SK-N-SH (cell line): Measurements from ENCODE around the gene ANKS6. TPM values are rescaled to one million over a fixed set of nuclear protein-coding genes. Genes with fewer than 3 reads are reported as not detected.
A peak's percentile ranks its signal among the peaks of the same experiment; 100 is the strongest.

ENCODE experiments used
- CTCF ChIA-PET: fragments of 300-600, 350-600 bp; formaldehyde crosslinking; extraction: SDS; loops from one replicate; lab custom pipeline; 2021; lab: Yijun Ruan, JAX
- POLR2A ChIA-PET: fragments of 350-600 bp; sonication (Branson Sonifier 250); formaldehyde crosslinking; extraction: SDS; loops from one replicate; lab custom pipeline; 2020; ENCODE audit warnings: antibody characterized with exemption, inconsistent platforms; lab: Yijun Ruan, JAX
- DNase-seq: peaks from one replicate; pipeline ENCODE4 v3.0.0; 2012
- H2AFZ ChIP-seq: fragments of 200-600 bp; sonication (generic); 2 replicates; pipeline ENCODE4 v1.8.1; 2016; ENCODE audit warnings: antibody characterized with exemption, mild to moderate bottlenecking, low read depth
- H3F3A ChIP-seq: fragments of 200-600 bp; sonication (generic); replicated peaks from 2 replicates; pipeline ENCODE3; 2016; ENCODE audit warnings: antibody characterized with exemption, mild to moderate bottlenecking; ENCODE audit not compliant: insufficient read depth
- H3K27ac ChIP-seq, 2 experiments: fragments of 200-500 bp in 1 of 2; fragments of 200-600 bp in 1 of 2; sonication (Bioruptor generic) in 1 of 2; sonication (generic), shearing (Covaris generic) in 1 of 2; 2 replicates each; pipeline versions ENCODE4 v1.5.1 to v1.6.1; 2014 to 2016; ENCODE audit warnings: low read depth in 2 of 2, inconsistent platforms in 1 of 2, low read length in 1 of 2, mild to moderate bottlenecking in 1 of 2, mixed read lengths in 1 of 2
- H3K27me3 ChIP-seq: fragments of 200-600 bp; sonication (generic), shearing (Covaris generic); 2 replicates; pipeline ENCODE4 v1.6.1; 2016; ENCODE audit warnings: mixed run types; ENCODE audit not compliant: insufficient read depth
- H3K36me3 ChIP-seq, 2 experiments: fragments of 200-500 bp in 1 of 2; fragments of 200-600 bp in 1 of 2; sonication (Bioruptor generic) in 1 of 2; sonication (generic) in 1 of 2; replicated peaks in 1 of 2; 2 replicates each; pipeline versions ENCODE3 to v1.5.1; 2014 to 2016; ENCODE audit warnings: low read length in 1 of 2, mild to moderate bottlenecking in 1 of 2; ENCODE audit not compliant: insufficient read depth in 2 of 2, control insufficient read depth in 1 of 2
- H3K4me1 ChIP-seq, 2 experiments: fragments of 200-500 bp in 1 of 2; fragments of 200-600 bp in 1 of 2; sonication (Bioruptor generic) in 1 of 2; sonication (generic), shearing (Covaris generic) in 1 of 2; 2 replicates each; pipeline versions ENCODE4 v1.5.1 to v1.6.1; 2014 to 2016; ENCODE audit warnings: low read depth in 1 of 2, low read length in 1 of 2, mixed run types in 1 of 2; ENCODE audit not compliant: insufficient read depth in 2 of 2, control insufficient read depth in 1 of 2
- H3K4me2 ChIP-seq: fragments of 200-600 bp; sonication (generic), shearing (Covaris generic); 2 replicates; pipeline ENCODE4 v1.6.1; 2017; ENCODE audit warnings: mixed run types
- H3K4me3 ChIP-seq, 2 experiments: fragments of 200-500 bp in 1 of 2; fragments of 200-600 bp in 1 of 2; sonication (Bioruptor generic) in 1 of 2; sonication (generic), shearing (Covaris generic) in 1 of 2; 2 replicates each; pipeline versions ENCODE4 v1.5.1 to v1.8.1; 2014 to 2016; ENCODE audit warnings: low read depth in 2 of 2, inconsistent platforms in 1 of 2, low read length in 1 of 2, mild to moderate bottlenecking in 1 of 2, mixed read lengths in 1 of 2, moderate library complexity in 1 of 2
- H3K79me2 ChIP-seq: fragments of 200-600 bp; sonication (generic); 2 replicates; pipeline ENCODE4 v1.8.1; 2017; ENCODE audit warnings: mild to moderate bottlenecking; ENCODE audit not compliant: insufficient read depth
- H3K9ac ChIP-seq: fragments of 200-600 bp; sonication (generic); 2 replicates; pipeline ENCODE4 v1.6.1; 2017; ENCODE audit warnings: mixed run types
- H3K9me2 ChIP-seq: fragments of 200-600 bp; sonication (generic); 2 replicates; pipeline ENCODE4 v1.6.1; 2017; ENCODE audit warnings: mixed run types
- H3K9me3 ChIP-seq: fragments of 200-600 bp; sonication (generic); 2 replicates; pipeline ENCODE4 v1.6.1; 2017; ENCODE audit warnings: mixed run types, mild to moderate bottlenecking, moderate library complexity
- H4K20me1 ChIP-seq: fragments of 200-600 bp; sonication (generic); 2 replicates; pipeline ENCODE4 v1.6.1; 2017; ENCODE audit warnings: mild to moderate bottlenecking, mixed run types; ENCODE audit not compliant: insufficient read depth
- EP300 ChIP-seq, 2 experiments: IDR thresholded peaks; 2 replicates each; pipeline versions ENCODE4 v1.4.0 to v1.6.1; 2012; ENCODE audit warnings: borderline replicate concordance in 1 of 2, low read depth in 1 of 2, low read length in 1 of 2
- GABPA ChIP-seq: IDR thresholded peaks from 2 replicates; pipeline ENCODE4 v1.4.0; 2012; ENCODE audit warnings: low read depth, mild to moderate bottlenecking
- GATA2 ChIP-seq: sonication (generic); formaldehyde crosslinking; IDR thresholded peaks from 2 replicates; pipeline ENCODE4 v1.5.0; 2020; ENCODE audit warnings: mild to moderate bottlenecking, missing genetic modification reagents
- JUND ChIP-seq: IDR thresholded peaks from 2 replicates; pipeline ENCODE4 v1.4.0; 2012
- MXI1 ChIP-seq: IDR thresholded peaks from 2 replicates; pipeline ENCODE4 v1.6.1; 2012; ENCODE audit warnings: mild to moderate bottlenecking, low read depth, low read length, improper control_type of control experiment
- NFIC ChIP-seq: IDR thresholded peaks from 2 replicates; pipeline ENCODE4 v1.4.0; 2012; ENCODE audit warnings: borderline replicate concordance
- NRF1 ChIP-seq: IDR thresholded peaks from 2 replicates; pipeline ENCODE4 v1.6.1; 2012; ENCODE audit warnings: low read depth, mild to moderate bottlenecking, low read length
- POLR2AphosphoS5 ChIP-seq: IDR thresholded peaks from 2 replicates; pipeline ENCODE4 v1.6.1; 2012; ENCODE audit warnings: low read depth, low read length
- SIN3A ChIP-seq: IDR thresholded peaks from 2 replicates; pipeline ENCODE4 v1.6.1; 2012; ENCODE audit warnings: low read depth, mild to moderate bottlenecking, low read length, moderate library complexity, borderline replicate concordance
- SMC3 ChIP-seq: IDR thresholded peaks from 2 replicates; pipeline ENCODE4 v1.6.1; 2012; ENCODE audit warnings: low read depth, low read length, improper control_type of control experiment
- TAF1 ChIP-seq: IDR thresholded peaks from 2 replicates; pipeline ENCODE4 v1.6.1; 2012; ENCODE audit warnings: low read depth, mild to moderate bottlenecking, low read length, moderate library complexity, borderline replicate concordance
- TCF12 ChIP-seq: IDR thresholded peaks from 2 replicates; pipeline ENCODE4 v1.4.0; 2012
- YY1 ChIP-seq: IDR thresholded peaks from 2 replicates; pipeline ENCODE4 v1.4.0; 2012; ENCODE audit warnings: low read depth, mild to moderate bottlenecking
- WGBS: methylation state at CpG from one replicate; pipeline ENCODE4 v1.1.6; 2017; ENCODE audit warnings: low lambda C conversion rate; 5-methylcytosine and 5-hydroxymethylcytosine counted together
- polyA plus RNA-seq, 3 experiments: library from polyadenylated mRNA; depleted of rRNA; stranded (reverse); fragments of >200 nt; gene quantifications; 2 replicates each; pipeline ENCODE4 v1.2.3, GENCODE V29; 2012
- TF ChIP-seq, protein P1 (sequence below): fragments of 150-350 bp; IDR thresholded peaks from 2 replicates; pipeline ENCODE4 v1.6.1; 2016; ENCODE audit warnings: mild to moderate bottlenecking, low read depth, low read length
- TF ChIP-seq, protein P2 (sequence below): fragments of 150-350 bp; IDR thresholded peaks from 2 replicates; pipeline ENCODE4 v1.6.1; 2017; ENCODE audit warnings: antibody characterized with exemption, low read length, low read depth, borderline replicate concordance
- TF ChIP-seq, protein P3 (sequence below): fragments of 200-600 bp; sonication (generic); IDR thresholded peaks from 2 replicates; pipeline ENCODE4 v1.6.1; 2017; ENCODE audit warnings: antibody characterized with exemption, mild to moderate bottlenecking, moderate library complexity

ANKS6 gene
- 26.1 and 29.3 TPM in 2 replicates for polyA plus RNA-seq (2012; rRNA removed)
- polyA plus RNA-seq (2012; cell fraction: cytosol; rRNA removed), result 11.8 and 17.9 TPM in 2 replicates
- polyA plus RNA-seq (2012; cell fraction: nucleus; rRNA removed), result 97.6 and 123 TPM in 2 replicates

DNA sequence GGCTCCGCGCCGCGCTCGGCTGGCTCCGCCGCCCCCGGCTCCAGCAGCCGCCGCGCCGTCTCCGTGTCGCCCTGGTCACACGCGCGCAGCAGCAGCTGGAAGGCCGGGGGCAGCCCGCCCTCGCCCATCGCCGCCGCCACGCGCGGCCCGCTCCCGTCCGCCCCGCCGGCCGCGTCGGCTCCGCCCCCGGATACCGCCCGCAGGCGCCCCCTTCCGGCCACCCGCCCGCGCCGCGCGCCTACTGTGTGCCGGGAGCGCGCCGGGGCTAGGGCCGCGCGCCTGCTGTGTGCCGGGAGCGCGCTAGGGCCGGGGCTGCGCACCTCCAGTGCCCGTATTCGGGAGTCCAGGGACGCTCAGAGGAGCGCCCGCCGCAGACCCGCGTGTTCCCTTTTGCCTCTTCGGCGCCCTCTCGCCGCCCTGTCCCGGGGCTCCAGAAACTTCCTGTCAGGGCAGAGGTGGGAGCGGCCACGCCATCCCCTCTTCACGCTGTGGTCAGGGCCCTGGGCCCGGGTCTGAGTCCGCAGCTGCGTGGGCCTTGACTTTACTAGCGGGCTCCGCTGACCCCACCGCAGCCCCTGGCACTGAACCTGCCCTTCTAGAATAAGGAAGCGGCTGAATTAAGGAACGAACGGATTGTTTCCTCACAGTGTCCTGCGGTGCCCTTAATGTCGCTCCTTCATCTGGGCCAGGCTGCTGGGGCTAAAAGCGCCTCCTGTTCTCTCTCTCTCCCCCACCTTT lies at the start of gene ANKS6:
Gene ANKS6, minus strand, starts transcription at position 192 of the 738 bp plus-strand sequence. Its CDS starts 64 bp downstream, at position 128.
- CTCF ChIA-PET, result interaction anchor here (0.6 to 2.9 kb wide), 8 partner anchors 9 to 799 kb away, joined by 3 to 17 read pairs (median 3); no protein-coding TSS in a partner anchor
- H3K27me3 ChIP-seq, result no peaks in the 10 kb centered on the region
- 81% methylated on average over 10 of the region's 86 CpGs for WGBS

DNA sequence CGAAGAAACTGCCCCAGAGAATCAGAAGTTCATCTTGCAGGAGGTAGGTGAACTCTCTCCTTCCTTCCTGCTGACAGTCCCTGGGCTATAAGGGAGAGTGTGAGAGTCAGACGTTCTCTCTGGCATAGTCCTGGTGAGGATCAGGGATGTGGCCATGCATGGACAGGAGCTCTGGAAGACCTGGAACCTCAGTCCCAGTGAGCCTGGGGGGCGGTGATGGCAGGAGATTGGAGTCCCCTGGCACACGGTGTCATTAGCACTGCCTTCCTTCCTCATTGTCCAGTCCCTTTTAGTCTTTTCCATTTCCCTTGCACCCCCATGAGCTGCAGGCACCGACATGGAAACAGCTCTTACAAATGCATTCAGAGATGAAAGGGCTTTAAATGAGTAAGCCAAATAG lies 49.7 kb upstream of the ANKS6 start:
- WGBS, result 91% methylated on average over 2 of the region's 5 CpGs
- TF ChIP-seq, protein P1, sequence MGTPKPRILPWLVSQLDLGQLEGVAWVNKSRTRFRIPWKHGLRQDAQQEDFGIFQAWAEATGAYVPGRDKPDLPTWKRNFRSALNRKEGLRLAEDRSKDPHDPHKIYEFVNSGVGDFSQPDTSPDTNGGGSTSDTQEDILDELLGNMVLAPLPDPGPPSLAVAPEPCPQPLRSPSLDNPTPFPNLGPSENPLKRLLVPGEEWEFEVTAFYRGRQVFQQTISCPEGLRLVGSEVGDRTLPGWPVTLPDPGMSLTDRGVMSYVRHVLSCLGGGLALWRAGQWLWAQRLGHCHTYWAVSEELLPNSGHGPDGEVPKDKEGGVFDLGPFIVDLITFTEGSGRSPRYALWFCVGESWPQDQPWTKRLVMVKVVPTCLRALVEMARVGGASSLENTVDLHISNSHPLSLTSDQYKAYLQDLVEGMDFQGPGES, result no peak
- TF ChIP-seq YY1 (no peak), TCF12 (no peak), JUND (no peak), NFIC (no peak), SIN3A (no peak), GATA2 (CRISPR knock-in tag) (no peak)
- TF ChIP-seq, protein P2, sequence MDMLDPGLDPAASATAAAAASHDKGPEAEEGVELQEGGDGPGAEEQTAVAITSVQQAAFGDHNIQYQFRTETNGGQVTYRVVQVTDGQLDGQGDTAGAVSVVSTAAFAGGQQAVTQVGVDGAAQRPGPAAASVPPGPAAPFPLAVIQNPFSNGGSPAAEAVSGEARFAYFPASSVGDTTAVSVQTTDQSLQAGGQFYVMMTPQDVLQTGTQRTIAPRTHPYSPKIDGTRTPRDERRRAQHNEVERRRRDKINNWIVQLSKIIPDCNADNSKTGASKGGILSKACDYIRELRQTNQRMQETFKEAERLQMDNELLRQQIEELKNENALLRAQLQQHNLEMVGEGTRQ, result no peak

More for the DNA sequence above, at the start of gene ANKS6:
- Histone ChIP-seq H3K4me1 (peaks cover under 1 to 8% of the 10 kb centered on the region in 2 experiments; a peak in 1 of 4 replicates), H4K20me1 (no peaks in the 10 kb centered on the region), H3F3A (no peaks in the 10 kb centered on the region), H3K9ac (peak within 1 kb of the TSS; percentile 57; the same call in 1 of the 2 replicates), H3K4me3 (peak within 1 kb of the TSS; percentile 69), H3K4me2 (peak within 1 kb of the TSS; percentile 83), H3K36me3 (no peaks in the 10 kb centered on the region), H3K9me2 (no peaks in the 10 kb centered on the region), H2AFZ (peak within 1 kb of the TSS; percentile 97), H3K9me3 (no peaks in the 10 kb centered on the region), H3K79me2 (peaks cover 12% of the 10 kb centered on the region; the same call in 1 of the 2 replicates), H3K27ac (no peak within 1 kb of the TSS; a peak in 1 of 4 replicates)
- DNase-seq, result peak; percentile 98
- POLR2A ChIA-PET, result no interaction called here
- TF ChIP-seq, protein P3, sequence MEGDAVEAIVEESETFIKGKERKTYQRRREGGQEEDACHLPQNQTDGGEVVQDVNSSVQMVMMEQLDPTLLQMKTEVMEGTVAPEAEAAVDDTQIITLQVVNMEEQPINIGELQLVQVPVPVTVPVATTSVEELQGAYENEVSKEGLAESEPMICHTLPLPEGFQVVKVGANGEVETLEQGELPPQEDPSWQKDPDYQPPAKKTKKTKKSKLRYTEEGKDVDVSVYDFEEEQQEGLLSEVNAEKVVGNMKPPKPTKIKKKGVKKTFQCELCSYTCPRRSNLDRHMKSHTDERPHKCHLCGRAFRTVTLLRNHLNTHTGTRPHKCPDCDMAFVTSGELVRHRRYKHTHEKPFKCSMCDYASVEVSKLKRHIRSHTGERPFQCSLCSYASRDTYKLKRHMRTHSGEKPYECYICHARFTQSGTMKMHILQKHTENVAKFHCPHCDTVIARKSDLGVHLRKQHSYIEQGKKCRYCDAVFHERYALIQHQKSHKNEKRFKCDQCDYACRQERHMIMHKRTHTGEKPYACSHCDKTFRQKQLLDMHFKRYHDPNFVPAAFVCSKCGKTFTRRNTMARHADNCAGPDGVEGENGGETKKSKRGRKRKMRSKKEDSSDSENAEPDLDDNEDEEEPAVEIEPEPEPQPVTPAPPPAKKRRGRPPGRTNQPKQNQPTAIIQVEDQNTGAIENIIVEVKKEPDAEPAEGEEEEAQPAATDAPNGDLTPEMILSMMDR, result peak; percentile 45
- TF ChIP-seq TAF1 (no peak), EP300 (IDR thresholded peaks at IDR 0.05; ENCODE audit: borderline replicate concordance in 1 of 2, low read depth in 1 of 2, low read length in 1 of 2) (no peak), MXI1 (peak; percentile 43; the same call in 1 of the 2 replicates), POLR2AphosphoS5 (0 out of 2 replicates have a peak, but pooled peaks have one; percentile 22), GABPA (peak; percentile 45), SMC3 (no peak), NRF1 (peak; percentile 47)

More for the DNA sequence above, 49.7 kb upstream of the ANKS6 start:
- ChIA-PET CTCF (interaction anchor here (4.4 to 6.2 kb wide), 3 partner anchors 129 to 295 kb away, joined by 37 to 89 read pairs (median 88); no protein-coding TSS in a partner anchor), POLR2A (no interaction called here)
- Histone ChIP-seq H4K20me1 (no peaks in the 10 kb centered on the region), H3K9me3 (no peaks in the 10 kb centered on the region), H3K4me2 (no peak overlapping the region), H3K27ac (no peak overlapping the region), H3K27me3 (no peaks in the 10 kb centered on the region), H3K4me1 (peaks cover 0 to 4% of the 10 kb centered on the region in 2 experiments; a peak in 1 of 4 replicates), H2AFZ (no peak overlapping the region), H3K9me2 (no peaks in the 10 kb centered on the region), H3F3A (peaks cover 6% of the 10 kb centered on the region), H3K79me2 (no peaks in the 10 kb centered on the region), H3K9ac (no peak overlapping the region), H3K4me3 (no peak overlapping the region), H3K36me3 (no peaks in the 10 kb centered on the region)
- DNase-seq, result no peak
